Mesenchymal stem cell (in vitro differentiated cells and primary cell): Measurements from ENCODE around the gene PCYOX1L.

ENCODE experiments used
- DNase-seq: peaks from one replicate; pipeline ENCODE4 v3.0.0-alpha.2; 2013
- H2AFZ ChIP-seq: one replicate; pipeline ENCODE4 v1.6.1; 2013; ENCODE audit warnings: low read depth, mild to moderate bottlenecking, control low read depth, inconsistent platforms, low read length, moderate library complexity
- H2AK5ac ChIP-seq: 2 replicates; pipeline ENCODE4 v1.6.1; 2013; ENCODE audit warnings: low read length, moderate library complexity, mild to moderate bottlenecking, inconsistent platforms; ENCODE audit not compliant: severe bottlenecking
- H2BK120ac ChIP-seq: one replicate; pipeline ENCODE4 v1.6.1; 2013; ENCODE audit warnings: low read depth, mild to moderate bottlenecking, inconsistent platforms, low read length, moderate library complexity
- H2BK12ac ChIP-seq, 2 experiments: one replicate each; pipeline ENCODE4 v1.6.1; 2013; ENCODE audit warnings: inconsistent platforms in 2 of 2, low read length in 2 of 2, mild to moderate bottlenecking in 2 of 2, moderate library complexity in 2 of 2, control low read depth in 1 of 2
- H2BK15ac ChIP-seq: one replicate; pipeline ENCODE4 v1.6.1; 2013; ENCODE audit warnings: mild to moderate bottlenecking, low read depth, inconsistent platforms; ENCODE audit not compliant: poor library complexity, severe bottlenecking
- H2BK5ac ChIP-seq: 2 replicates; pipeline ENCODE4 v1.6.1; 2013; ENCODE audit warnings: low read depth, mild to moderate bottlenecking, low read length, control low read depth, inconsistent platforms; ENCODE audit not compliant: poor library complexity, severe bottlenecking
- H3K14ac ChIP-seq, 2 experiments: one replicate each; pipeline ENCODE4 v1.6.1; 2013; ENCODE audit warnings: inconsistent platforms in 2 of 2, low read length in 2 of 2, control low read depth in 1 of 2, mild to moderate bottlenecking in 1 of 2, moderate library complexity in 1 of 2
- H3K18ac ChIP-seq, 2 experiments: one replicate each; pipeline ENCODE4 v1.6.1; 2013; ENCODE audit warnings: inconsistent platforms in 2 of 2, low read length in 2 of 2, control low read depth in 1 of 2, low read depth in 1 of 2, mild to moderate bottlenecking in 1 of 2
- H3K23ac ChIP-seq, 2 experiments: one replicate each; pipeline ENCODE4 v1.6.1; 2013; ENCODE audit warnings: inconsistent platforms in 2 of 2, low read length in 2 of 2, mild to moderate bottlenecking in 2 of 2, moderate library complexity in 2 of 2, control low read depth in 1 of 2
- H3K27ac ChIP-seq: 2 replicates; pipeline ENCODE4 v1.5.1; 2013; ENCODE audit warnings: mild to moderate bottlenecking, moderate library complexity, low read length, control low read depth, inconsistent platforms; ENCODE audit not compliant: poor library complexity, severe bottlenecking
- H3K27me3 ChIP-seq, 2 experiments: 2 replicates each; pipeline versions ENCODE4 v1.6.1 to v1.7.0; 2013; ENCODE audit warnings: low read length in 2 of 2, mild to moderate bottlenecking in 2 of 2, moderate library complexity in 2 of 2, control low read depth in 1 of 2, inconsistent platforms in 1 of 2; ENCODE audit not compliant: control insufficient read depth in 1 of 2, insufficient read depth in 1 of 2
- H3K36me3 ChIP-seq, 2 experiments: 2 replicates each; pipeline versions ENCODE4 v1.6.1 to v1.7.0; 2013; ENCODE audit warnings: low read length in 2 of 2, control low read depth in 1 of 2, inconsistent platforms in 1 of 2, low read depth in 1 of 2, mild to moderate bottlenecking in 1 of 2; ENCODE audit not compliant: insufficient read depth in 2 of 2, control insufficient read depth in 1 of 2
- H3K4ac ChIP-seq, 2 experiments: one replicate each; pipeline ENCODE4 v1.6.1; 2013; ENCODE audit warnings: inconsistent platforms in 2 of 2, low read length in 2 of 2, mild to moderate bottlenecking in 2 of 2, moderate library complexity in 2 of 2, control low read depth in 1 of 2, low read depth in 1 of 2
- H3K4me1 ChIP-seq: 2 replicates; pipeline ENCODE4 v1.6.1; 2013; ENCODE audit warnings: low read depth, low read length, control low read depth; ENCODE audit not compliant: control insufficient read depth, insufficient read depth
- H3K4me2 ChIP-seq: 2 replicates; pipeline ENCODE4 v1.6.1; 2013; ENCODE audit warnings: low read length, mild to moderate bottlenecking, inconsistent platforms; ENCODE audit not compliant: poor library complexity, severe bottlenecking
- H3K4me3 ChIP-seq, 2 experiments: 2 replicates each; pipeline versions ENCODE4 v1.5.1 to v1.7.0; 2013; ENCODE audit warnings: low read length in 2 of 2, mild to moderate bottlenecking in 2 of 2, control low read depth in 1 of 2, low read depth in 1 of 2; ENCODE audit not compliant: insufficient read depth in 1 of 2
- H3K79me1 ChIP-seq: replicated peaks from 2 replicates; pipeline ENCODE4 v1.6.1; 2013; ENCODE audit warnings: mild to moderate bottlenecking, control low read depth, low read length, inconsistent platforms; ENCODE audit not compliant: poor library complexity, severe bottlenecking
- H3K9ac ChIP-seq: 2 replicates; pipeline ENCODE4 v1.7.0; 2013; ENCODE audit warnings: mild to moderate bottlenecking, low read length, moderate library complexity
- H3K9me3 ChIP-seq: 2 replicates; pipeline ENCODE4 v1.7.0; 2013; ENCODE audit warnings: mild to moderate bottlenecking, low read length; ENCODE audit not compliant: control insufficient read depth
- H4K8ac ChIP-seq: one replicate; pipeline ENCODE4 v1.6.1; 2013; ENCODE audit warnings: inconsistent platforms, mild to moderate bottlenecking, low read length, moderate library complexity
- H4K91ac ChIP-seq: one replicate; pipeline ENCODE4 v1.6.1; 2013; ENCODE audit warnings: mild to moderate bottlenecking, low read length, inconsistent platforms
- WGBS: methylation state at CpG from one replicate; pipeline ENCODE4 v1.1.7; 2013; ENCODE audit warnings: mixed read lengths; 5-methylcytosine and 5-hydroxymethylcytosine counted together

PCYOX1L gene

GRCh38 chr5:149326611-149327010 is 31.2 kb upstream of the PCYOX1L start:
- Histone ChIP-seq H2BK12ac (no peak overlapping the region), H3K23ac (no peak overlapping the region), H3K27me3 (no peaks in the 10 kb centered on the region), H4K91ac (no peak overlapping the region), H3K14ac (no peak overlapping the region), H4K8ac (no peak overlapping the region), H3K4me2 (no peak overlapping the region), H2BK15ac (no peak overlapping the region), H3K36me3 (peaks cover 0 to 15% of the 10 kb centered on the region in 2 experiments), H3K27ac (no peak overlapping the region), H3K4me3 (no peak overlapping the region), H2AK5ac (no peak overlapping the region), H3K79me1 (no peaks in the 10 kb centered on the region), H2AFZ (no peak overlapping the region), H3K9ac (no peak overlapping the region), H3K18ac (no peak overlapping the region), H3K9me3 (no peaks in the 10 kb centered on the region), H2BK120ac (no peak overlapping the region), H3K4me1 (peaks cover 4% of the 10 kb centered on the region), H2BK5ac (no peak overlapping the region), H3K4ac (no peak overlapping the region)
- WGBS: 92% methylated on average over 3 of the region's 3 CpGs
- DNase-seq: no peak

- no peak overlapping the region for H3K4me3 ChIP-seq
- H2AFZ ChIP-seq: no peak overlapping the region
- no peak overlapping the region for H4K8ac ChIP-seq
- H3K9me3 ChIP-seq: no peaks in the 10 kb centered on the region
- no peak overlapping the region for H3K23ac ChIP-seq
- H3K27me3 ChIP-seq: no peaks in the 10 kb centered on the region
- no peak overlapping the region for H4K91ac ChIP-seq
- no peak overlapping the region for H2BK15ac ChIP-seq
- no peak for DNase-seq
- WGBS: 99% methylated on average over 4 of the region's 5 CpGs
- H3K36me3 ChIP-seq: peaks cover 4 to 19% of the 10 kb centered on the region in 2 experiments
- H3K27ac ChIP-seq: no peak overlapping the region
- no peak overlapping the region for H2BK120ac ChIP-seq
- no peak overlapping the region for H3K4me2 ChIP-seq
- no peak overlapping the region for H3K14ac ChIP-seq
- H3K4me1 ChIP-seq: peaks cover under 1% of the 10 kb centered on the region
- no peak overlapping the region for H3K9ac ChIP-seq
- no peak overlapping the region for H2AK5ac ChIP-seq
- no peak overlapping the region for H2BK12ac ChIP-seq
- H3K79me1 ChIP-seq: no peaks in the 10 kb centered on the region
- no peak overlapping the region for H3K18ac ChIP-seq
- no peak overlapping the region for H2BK5ac ChIP-seq
- H3K4ac ChIP-seq: no peak overlapping the region
Measured at GRCh38 chr5:149328177-149328576, 29.7 kb upstream of the PCYOX1L start.

GRCh38 chr5:149333711-149334443 is 24.0 kb upstream of the PCYOX1L start:
- no peak overlapping the region for H3K4me3 ChIP-seq
- H3K4me2 ChIP-seq: no peak overlapping the region
- no peaks in the 10 kb centered on the region for H3K79me1 ChIP-seq
- no peak overlapping the region for H3K27ac ChIP-seq
- no peak overlapping the region for H2AFZ ChIP-seq
- H2BK12ac ChIP-seq: no peak overlapping the region
- H3K9me3 ChIP-seq: no peaks in the 10 kb centered on the region
- no peak overlapping the region for H3K9ac ChIP-seq
- no peak overlapping the region for H3K23ac ChIP-seq
- WGBS: 50% methylated on average over 1 of the region's 2 CpGs
- no peak overlapping the region for H3K14ac ChIP-seq
- no peaks in the 10 kb centered on the region for H3K27me3 ChIP-seq
- H3K36me3 ChIP-seq: peaks cover 4 to 57% of the 10 kb centered on the region in 2 experiments
- H4K8ac ChIP-seq: no peak overlapping the region
- no peak overlapping the region for H2BK15ac ChIP-seq
- no peak overlapping the region for H2AK5ac ChIP-seq
- no peak overlapping the region for H2BK120ac ChIP-seq
- no peak for DNase-seq
- no peak overlapping the region for H4K91ac ChIP-seq
- H3K4me1 ChIP-seq: peaks cover 3% of the 10 kb centered on the region
- H3K4ac ChIP-seq: no peak overlapping the region
- H3K18ac ChIP-seq: no peak overlapping the region
- H2BK5ac ChIP-seq: no peak overlapping the region

DNA sequence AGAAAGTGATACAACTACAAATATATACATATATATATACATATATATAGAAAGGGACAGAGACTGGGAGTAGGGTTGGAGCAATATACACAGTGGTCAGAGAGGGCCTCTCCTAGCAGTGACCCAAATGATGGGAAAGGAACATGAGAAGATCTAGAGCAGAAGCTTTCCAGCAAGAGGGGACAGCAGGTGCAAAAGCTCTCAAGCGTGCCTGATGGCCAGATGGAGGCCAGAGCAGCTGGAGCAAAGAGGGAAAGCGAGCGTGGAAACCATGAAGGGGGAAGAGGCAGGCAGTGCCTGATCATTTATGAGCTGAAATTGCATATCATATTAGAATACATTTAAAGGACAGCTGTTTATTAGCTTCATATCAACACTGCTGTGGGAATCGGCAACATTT is 20.1 kb upstream of the PCYOX1L start:
- Histone ChIP-seq H2AFZ (no peak overlapping the region), H2BK12ac (no peak overlapping the region), H3K9ac (no peak overlapping the region), H3K9me3 (no peaks in the 10 kb centered on the region), H3K27me3 (no peaks in the 10 kb centered on the region), H2BK120ac (no peak overlapping the region), H4K91ac (no peak overlapping the region), H4K8ac (no peak overlapping the region), H3K36me3 (peaks cover 1 to 63% of the 10 kb centered on the region in 2 experiments), H2BK15ac (no peak overlapping the region), H3K14ac (no peak overlapping the region), H3K4me3 (no peak overlapping the region), H3K23ac (no peak overlapping the region), H3K4ac (no peak overlapping the region), H3K4me1 (peaks cover 5% of the 10 kb centered on the region), H3K4me2 (no peak overlapping the region), H3K27ac (no peak overlapping the region), H3K18ac (no peak overlapping the region), H3K79me1 (no peaks in the 10 kb centered on the region), H2BK5ac (no peak overlapping the region), H2AK5ac (no peak overlapping the region)
- WGBS: 96% methylated on average over 2 of the region's 4 CpGs
- no peak for DNase-seq
